ENCODE results near the gene ENTR1. TPM values are rescaled to one million over a fixed set of nuclear protein-coding genes. Genes with fewer than 3 reads are reported as not detected.

The ENTR1 gene
- polyA plus RNA-seq, 3 donors = 3.3 to 60.0 (median 9.6) TPM

- Histone ChIP-seq H3K4me1 (ENCODE audit: control insufficient read depth in 1 of 2, insufficient read depth in 2 of 2, low read length in 2 of 2) (peaks cover 12 to 18% of the 10 kb centered on the region in 2 donors), H3K4me3 (replicated peaks in 1 of 3; ENCODE audit: low read depth in 2 of 3, low read length in 3 of 3) (no peak overlapping the region), H3K9me3 (replicated peaks in 1 of 2; ENCODE audit: control insufficient read depth in 1 of 2, insufficient read depth in 1 of 2, low read length in 2 of 2) (no peaks in the 10 kb centered on the region), H3K27me3 (ENCODE audit: control insufficient read depth in 2 of 2, insufficient read depth in 2 of 2, low read length in 2 of 2) (peaks cover 0 to 4% of the 10 kb centered on the region in 2 donors), H4K20me1 (ENCODE audit: insufficient read depth, low read length) (peaks cover 34% of the 10 kb centered on the region), H2AFZ (ENCODE audit: insufficient read depth, low read depth, low read length, poor library complexity, severe bottlenecking) (no peak overlapping the region), H3K4me2 (replicated peaks; ENCODE audit: extremely low read depth, low read length, poor library complexity, severe bottlenecking) (no peak overlapping the region), H3K27ac (ENCODE audit: low read depth in 1 of 2, low read length in 2 of 2) (no peak overlapping the region), H3K79me2 (ENCODE audit: insufficient read depth, low read length) (peaks cover 5% of the 10 kb centered on the region), H3K36me3 (replicated peaks in 1 of 2; ENCODE audit: control insufficient read depth in 1 of 2, insufficient read depth in 2 of 2, low read length in 2 of 2) (peaks cover 69 to 77% of the 10 kb centered on the region in 2 donors), H3K9ac (ENCODE audit: insufficient read depth, low read length, poor library complexity, severe bottlenecking) (no peak overlapping the region)
- no peak for DNase-seq
- peaks cover 59 to 78% of the 10 kb centered on the region in 2 donors for H3K36me3 Mint-ChIP-seq
- TF ChIP-seq CTCF (IDR thresholded peaks at IDR 0.05) = no peak
- intact Hi-C loops (cut with micrococcal nuclease) = no loop called here
- H3K27me3 Mint-ChIP-seq (ENCODE audit: low read depth in 3 of 3) = peaks cover under 1 to 9% (median 4%) of the 10 kb centered on the region in 3 donors
- 98% methylated on average over 11 of the region's 15 CpGs for WGBS (ENCODE audit: insufficient coverage)
- H3K9me3 Mint-ChIP-seq = no peaks in the 10 kb centered on the region
- no peak overlapping the region for H3K4me3 Mint-ChIP-seq
- H3K27ac Mint-ChIP-seq = no peak overlapping the region
- peaks cover 7% of the 10 kb centered on the region for H3K4me1 Mint-ChIP-seq
Observed at GRCh38 chr9:136443087-136443486, 32.7 kb upstream of the ENTR1 start.

- Histone ChIP-seq H3K79me2 (ENCODE audit: insufficient read depth, low read length) (peaks cover 13% of the 10 kb centered on the region), H3K27me3 (ENCODE audit: control insufficient read depth in 2 of 2, insufficient read depth in 2 of 2, low read length in 2 of 2) (peaks cover 0 to 4% of the 10 kb centered on the region in 2 donors), H2AFZ (ENCODE audit: insufficient read depth, low read depth, low read length, poor library complexity, severe bottlenecking) (no peak overlapping the region), H3K4me3 (replicated peaks in 1 of 3; ENCODE audit: low read depth in 2 of 3, low read length in 3 of 3) (no peak overlapping the region), H3K9ac (ENCODE audit: insufficient read depth, low read length, poor library complexity, severe bottlenecking) (no peak overlapping the region), H3K4me1 (ENCODE audit: control insufficient read depth in 1 of 2, insufficient read depth in 2 of 2, low read length in 2 of 2) (peaks cover 21 to 26% of the 10 kb centered on the region in 2 donors), H3K27ac (ENCODE audit: low read depth in 1 of 2, low read length in 2 of 2) (no peak overlapping the region), H3K9me3 (replicated peaks in 1 of 2; ENCODE audit: control insufficient read depth in 1 of 2, insufficient read depth in 1 of 2, low read length in 2 of 2) (no peaks in the 10 kb centered on the region), H4K20me1 (ENCODE audit: insufficient read depth, low read length) (peaks cover 43% of the 10 kb centered on the region), H3K4me2 (replicated peaks; ENCODE audit: extremely low read depth, low read length, poor library complexity, severe bottlenecking) (no peak overlapping the region), H3K36me3 (replicated peaks in 1 of 2; ENCODE audit: control insufficient read depth in 1 of 2, insufficient read depth in 2 of 2, low read length in 2 of 2) (peaks cover 61 to 68% of the 10 kb centered on the region in 2 donors)
- Mint-ChIP-seq H3K4me3 (no peak overlapping the region), H3K36me3 (peaks cover 51 to 69% of the 10 kb centered on the region in 2 donors), H3K27ac (peak overlapping the region in 1 of 7 donors; percentile 68), H3K27me3 (ENCODE audit: low read depth in 3 of 3) (peaks cover 5 to 11% (median 6%) of the 10 kb centered on the region in 3 donors), H3K4me1 (peaks cover 15% of the 10 kb centered on the region), H3K9me3 (no peaks in the 10 kb centered on the region)
- 91% methylated on average over 3 of the region's 5 CpGs for WGBS (ENCODE audit: insufficient coverage)
- DNase-seq = no peak
- TF ChIP-seq CTCF (IDR thresholded peaks at IDR 0.05) = no peak
- intact Hi-C loops (cut with micrococcal nuclease) = no loop called here
Observed at GRCh38 chr9:136442265-136442664, 31.9 kb upstream of the ENTR1 start.

All from CD14-positive monocyte (primary cell).